Measurements from ENCODE around the gene KLK6.
"Not testable (repeated sequence)": the region's sequence is repeated elsewhere in the genome, so short reads cannot be mapped to it uniquely, and the experiment has no call there.

The KLK6 gene

GRCh38 chr19:50994129-50994528 lies 24.7 kb upstream of the KLK6 start:
- no peak for DNase-seq

- DNase-seq = no peak
These were observed 23.3 kb upstream of the KLK6 start for GRCh38 chr19:50992666-50993035.

- not testable (repeated sequence) for DNase-seq
These were observed 15.0 kb upstream of the KLK6 start for GRCh38 chr19:50984416-50984815.

GRCh38 chr19:50983625-50984292 lies 14.4 kb upstream of the KLK6 start, which contains the start of gene KLK7:
KLK7 (minus strand) TSS chr19:50983917; CDS start chr19:50982399, 1,518 bp downstream.
- DNase-seq = peak in 9 of 58 donors; percentile 5 to 31 (median 13)

- no peak for DNase-seq
These were observed 12.8 kb upstream of the KLK6 start for GRCh38 chr19:50982186-50982585.

GRCh38 chr19:50981587-50982146 lies 12.3 kb upstream of the KLK6 start:
- DNase-seq = peak in 3 of 58 donors; percentile 0 to 25 (median 8)

- DNase-seq = no peak
These were observed 10.8 kb upstream of the KLK6 start for GRCh38 chr19:50980208-50980607.

GRCh38 chr19:50979758-50980157 lies 10.4 kb upstream of the KLK6 start:
- DNase-seq = no peak

GRCh38 chr19:50978772-50979390 lies 9.5 kb upstream of the KLK6 start:
- no peak for DNase-seq

- DNase-seq = no peak
These were observed 8.2 kb upstream of the KLK6 start for GRCh38 chr19:50977626-50978025.

GRCh38 chr19:50975766-50976165 lies 6.4 kb upstream of the KLK6 start:
- DNase-seq = no peak

GRCh38 chr19:50974702-50975556 lies 5.5 kb upstream of the KLK6 start:
- DNase-seq = no peak

GRCh38 chr19:50972795-50973376 lies 3.5 kb upstream of the KLK6 start:
- no peak for DNase-seq

GRCh38 chr19:50969810-50970209 lies 419 bp upstream of the KLK6 start:
- not testable (repeated sequence) for DNase-seq

- peak in 1 of 58 donors; percentile 36 for DNase-seq
These were observed 527 bp downstream of the KLK6 start for GRCh38 chr19:50968716-50969412.

GRCh38 chr19:50967929-50968715 lies 1.3 kb downstream of the KLK6 start:
- DNase-seq = peak in 14 of 58 donors; percentile 1 to 33 (median 16)

GRCh38 chr19:50964266-50964665 lies 5.1 kb downstream of the KLK6 start:
- no peak for DNase-seq

GRCh38 chr19:50963381-50963780 lies 6.0 kb downstream of the KLK6 start:
- no peak for DNase-seq

GRCh38 chr19:50962245-50962644 lies 7.1 kb downstream of the KLK6 start:
- DNase-seq = no peak

All from anterior cingulate cortex (tissue), 58 donors.